ENCODE data around the gene DHRS1. TPM values are rescaled to one million over a fixed set of nuclear protein-coding genes. Genes with fewer than 3 reads are reported as not detected.
A peak's percentile ranks its signal among the peaks of the same experiment; 100 is the strongest.

The DHRS1 gene
- total RNA-seq, 1 experiment from 2014 or later = 19.7 TPM

DNA sequence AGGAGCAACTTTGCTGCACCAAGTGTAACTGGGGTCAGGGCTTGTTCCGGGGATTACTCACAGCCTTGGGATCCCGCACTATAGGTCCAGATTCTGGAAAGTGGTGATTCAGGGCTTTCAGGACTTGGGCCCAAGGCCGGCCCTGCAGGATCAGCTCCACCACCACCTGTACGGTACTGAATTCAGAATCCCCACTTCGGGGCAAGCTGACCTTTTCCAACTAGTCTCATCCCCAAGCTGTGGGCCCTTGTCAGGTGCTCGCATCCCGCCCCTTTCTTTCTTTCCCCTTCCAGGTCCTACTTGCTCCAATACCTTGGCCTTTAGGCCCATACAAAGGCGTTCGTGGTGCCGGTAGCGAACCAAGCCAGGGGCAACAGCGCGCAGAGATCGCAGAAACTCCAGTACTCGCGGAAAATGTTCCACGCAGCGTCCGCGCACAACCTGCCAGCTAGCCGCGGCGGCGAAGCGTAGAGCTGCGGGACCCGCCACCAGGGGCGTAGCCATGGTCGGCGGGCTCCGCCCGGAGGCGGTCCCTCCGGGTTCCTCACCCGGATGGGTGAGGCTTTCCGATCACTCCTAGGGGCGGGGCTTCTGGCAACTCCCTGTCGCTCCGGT lies 57.6 kb downstream of the DHRS1 start:
- H3K9me3 Mint-ChIP-seq (ENCODE audit: low read depth, unreplicated experiment) = no peaks in the 10 kb centered on the region
- intact Hi-C loops (cut with micrococcal nuclease; ENCODE audit: unreplicated experiment) = loop anchor here (2.0 kb wide), 1 partner anchor 29 kb away; the partner anchor contains the start of gene RABGGTA
- TSS peak; percentile 33 for BruUV-seq (replicated peaks)
- peak overlapping the region; percentile 83 for H3K4me3 Mint-ChIP-seq (ENCODE audit: low read depth, unreplicated experiment)
- peaks cover 11% of the 10 kb centered on the region for H3K4me1 Mint-ChIP-seq (ENCODE audit: low read depth, unreplicated experiment)
- H3K27ac Mint-ChIP-seq (ENCODE audit: unreplicated experiment) = peak overlapping the region; percentile 96
- TF ChIP-seq, protein P1, sequence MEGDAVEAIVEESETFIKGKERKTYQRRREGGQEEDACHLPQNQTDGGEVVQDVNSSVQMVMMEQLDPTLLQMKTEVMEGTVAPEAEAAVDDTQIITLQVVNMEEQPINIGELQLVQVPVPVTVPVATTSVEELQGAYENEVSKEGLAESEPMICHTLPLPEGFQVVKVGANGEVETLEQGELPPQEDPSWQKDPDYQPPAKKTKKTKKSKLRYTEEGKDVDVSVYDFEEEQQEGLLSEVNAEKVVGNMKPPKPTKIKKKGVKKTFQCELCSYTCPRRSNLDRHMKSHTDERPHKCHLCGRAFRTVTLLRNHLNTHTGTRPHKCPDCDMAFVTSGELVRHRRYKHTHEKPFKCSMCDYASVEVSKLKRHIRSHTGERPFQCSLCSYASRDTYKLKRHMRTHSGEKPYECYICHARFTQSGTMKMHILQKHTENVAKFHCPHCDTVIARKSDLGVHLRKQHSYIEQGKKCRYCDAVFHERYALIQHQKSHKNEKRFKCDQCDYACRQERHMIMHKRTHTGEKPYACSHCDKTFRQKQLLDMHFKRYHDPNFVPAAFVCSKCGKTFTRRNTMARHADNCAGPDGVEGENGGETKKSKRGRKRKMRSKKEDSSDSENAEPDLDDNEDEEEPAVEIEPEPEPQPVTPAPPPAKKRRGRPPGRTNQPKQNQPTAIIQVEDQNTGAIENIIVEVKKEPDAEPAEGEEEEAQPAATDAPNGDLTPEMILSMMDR (IDR thresholded peaks at IDR 0.05; ENCODE audit: unreplicated experiment) = peak; percentile 53
- H3K27me3 Mint-ChIP-seq (ENCODE audit: unreplicated experiment) = no peaks in the 10 kb centered on the region
- CTCF ChIA-PET = interaction anchor here (0.5 to 4.2 kb wide), 15 partner anchors 26 to 190 kb away, joined by 3 to 108 read pairs (median 3); partner anchors contain the start of genes CHMP4A, CIDEB, DHRS1 and MDP1
- peaks cover 43% of the 10 kb centered on the region for H3K36me3 Mint-ChIP-seq (ENCODE audit: insufficient read depth, unreplicated experiment)
- peak; percentile 95 for DNase-seq

Other genes with a start within 250 kb of the DHRS1 start
- 0.33 and 0.42 TPM in 2 replicates for gene CARMIL3, start 247.8 kb downstream of the DHRS1 start, total RNA-seq (2022)
- not detected in 2 replicates for gene CPNE6, start 228.2 kb downstream of the DHRS1 start, total RNA-seq (2022)
- gene PCK2, start 205.5 kb downstream of the DHRS1 start, total RNA-seq (2022) = 38.0 and 43.6 TPM in 2 replicates
- 58.2 and 63.4 TPM in 2 replicates for gene DCAF11, start 185.0 kb downstream of the DHRS1 start, total RNA-seq (2022)
- 1.8 and 2.3 TPM in 2 replicates for gene NRL, start 184.8 kb downstream of the DHRS1 start, total RNA-seq (2022)
- 0.47 and 0.98 TPM in 2 replicates for gene FITM1, start 169.1 kb downstream of the DHRS1 start, total RNA-seq (2022)
- 259 and 289 TPM in 2 replicates for gene PSME1, start 163.6 kb downstream of the DHRS1 start, total RNA-seq (2022)
- 38.0 and 39.2 TPM in 2 replicates for gene EMC9, start 158.2 kb downstream of the DHRS1 start, total RNA-seq (2022)
- gene PSME2, start 153.2 kb downstream of the DHRS1 start, total RNA-seq (2022) = 288 and 359 TPM in 2 replicates
- 95.9 and 103 TPM in 2 replicates for gene RNF31, start 152.3 kb downstream of the DHRS1 start, total RNA-seq (2022)
- 124 and 184 TPM in 2 replicates for gene IRF9, start 138.5 kb downstream of the DHRS1 start, total RNA-seq (2022)
- 37.5 and 42.7 TPM in 2 replicates for gene REC8, start 127.7 kb downstream of the DHRS1 start, total RNA-seq (2022)
- gene IPO4, start 111.0 kb downstream of the DHRS1 start, total RNA-seq (2022) = 82.6 and 86.4 TPM in 2 replicates
- 68.0 and 70.9 TPM in 2 replicates for gene TM9SF1, start 104.3 kb downstream of the DHRS1 start, total RNA-seq (2022)
- 0.47 TPM in 1 of 2 replicates, not detected in the other for gene TSSK4, start 94.1 kb downstream of the DHRS1 start, total RNA-seq (2022)
- 53.2 and 60.8 TPM in 2 replicates for gene CHMP4A, start 86.3 kb downstream of the DHRS1 start, total RNA-seq (2022)
- 7.4 and 8.9 TPM in 2 replicates for gene MDP1, start 83.7 kb downstream of the DHRS1 start, total RNA-seq (2022)
- 192 and 198 TPM in 2 replicates for gene NEDD8, start 67.4 kb downstream of the DHRS1 start, total RNA-seq (2022)
- 61.3 and 63.4 TPM in 2 replicates for gene GMPR2, start 66.9 kb downstream of the DHRS1 start, total RNA-seq (2022)
- gene TINF2, start 57.2 kb downstream of the DHRS1 start, total RNA-seq (2022) = 38.3 and 40.4 TPM in 2 replicates
- 4.5 and 7.5 TPM in 2 replicates for gene TGM1, start 36.6 kb downstream of the DHRS1 start, total RNA-seq (2022)
- 35.3 and 42.2 TPM in 2 replicates for gene RABGGTA, start 28.2 kb downstream of the DHRS1 start, total RNA-seq (2022)
- gene NOP9, start 70 bp upstream of the DHRS1 start, total RNA-seq (2022) = 35.9 and 40.2 TPM in 2 replicates
- 0.17 TPM in 1 of 2 replicates, not detected in the other for gene CIDEB, start 8.2 kb upstream of the DHRS1 start, total RNA-seq (2022)
- gene LTB4R2, start 10.4 kb upstream of the DHRS1 start, total RNA-seq (2022) = 19.3 and 25.8 TPM in 2 replicates
- 13.4 and 18.7 TPM in 2 replicates for gene LTB4R, start 11.7 kb upstream of the DHRS1 start, total RNA-seq (2022)
- 3.0 and 3.4 TPM in 2 replicates for gene ADCY4, start 35.3 kb upstream of the DHRS1 start, total RNA-seq (2022)
- gene RIPK3, start 40.2 kb upstream of the DHRS1 start, total RNA-seq (2022) = 11.0 and 12.6 TPM in 2 replicates
- 10.7 and 12.8 TPM in 2 replicates for gene NFATC4, start 68.4 kb upstream of the DHRS1 start, total RNA-seq (2022)
- 7.5 and 8.4 TPM in 2 replicates for gene NYNRIN, start 99.2 kb upstream of the DHRS1 start, total RNA-seq (2022)
- gene CBLN3, start 129.9 kb upstream of the DHRS1 start, total RNA-seq (2022) = 0.99 and 1.7 TPM in 2 replicates
- 47.6 and 54.6 TPM in 2 replicates for gene KHNYN, start 130.2 kb upstream of the DHRS1 start, total RNA-seq (2022)
- 43.7 and 59.0 TPM in 2 replicates for gene SDR39U1, start 143.0 kb upstream of the DHRS1 start, total RNA-seq (2022)
- gene CMA1, start 208.5 kb upstream of the DHRS1 start, total RNA-seq (2022) = not detected in 2 replicates